LHCN-M2 (cell line): ENCODE data around the gene CPD. TPM values are rescaled to one million over a fixed set of nuclear protein-coding genes. Genes with fewer than 3 reads are reported as not detected.
"Not testable (repeated sequence)": the region's sequence is repeated elsewhere in the genome, so short reads cannot be mapped to it uniquely, and the experiment has no call there.

ENCODE experiments used
- DNase-seq: peaks from one replicate; pipeline ENCODE4 v3.0.0-alpha.2; 2012; ENCODE audit warnings: low read depth
- total RNA-seq: library from RNA; depleted of rRNA; stranded (reverse); fragments of >200 nt; gene quantifications from 2 replicates; pipeline ENCODE4 v1.2.3, GENCODE V29; 2014

Gene CPD
- total RNA-seq, 1 experiment from 2014 or later: 31.1 TPM

- DNase-seq: no peak
These were observed 47.6 kb downstream of the CPD start for GRCh38 chr17:30426292-30426691.

GRCh38 chr17:30427611-30428010 lies 48.9 kb downstream of the CPD start:
- no peak for DNase-seq

- no peak for DNase-seq
These were observed 50.4 kb downstream of the CPD start for GRCh38 chr17:30429155-30429554.

- DNase-seq: peak; percentile 88
These were observed 54.8 kb downstream of the CPD start for GRCh38 chr17:30433514-30433913.

GRCh38 chr17:30436729-30437128 lies 58.0 kb downstream of the CPD start:
- no peak for DNase-seq

GRCh38 chr17:30443721-30444120 lies 65.0 kb downstream of the CPD start:
- no peak for DNase-seq

- not testable (repeated sequence) for DNase-seq
These were observed 67.9 kb downstream of the CPD start for GRCh38 chr17:30446640-30447039.

- peak; percentile 45 for DNase-seq
These were observed 70.8 kb downstream of the CPD start for GRCh38 chr17:30449480-30449879.

- peak; percentile 35 for DNase-seq
These were observed 71.6 kb downstream of the CPD start for GRCh38 chr17:30450125-30451027.

- DNase-seq: no peak
These were observed 75.9 kb downstream of the CPD start for GRCh38 chr17:30454635-30455034.

GRCh38 chr17:30458371-30458770 lies 79.6 kb downstream of the CPD start:
- no peak for DNase-seq

- DNase-seq: not testable (repeated sequence)
These were observed 80.2 kb downstream of the CPD start for GRCh38 chr17:30458797-30459413.

- no peak for DNase-seq
These were observed 89.7 kb downstream of the CPD start for GRCh38 chr17:30468465-30468864.

- DNase-seq: no peak
These were observed 93.6 kb downstream of the CPD start for GRCh38 chr17:30472238-30472890.

GRCh38 chr17:30475206-30475605 lies 96.5 kb downstream of the CPD start:
- DNase-seq: no peak

GRCh38 chr17:30476726-30477082 lies 98.0 kb downstream of the CPD start:
- DNase-seq: no peak

GRCh38 chr17:30477083-30477773 lies 98.5 kb downstream of the CPD start, which contains the start of gene GOSR1:
TSS of gene GOSR1 (plus strand) at chr17:30477408. CDS start at chr17:30477434, 26 bp downstream.
- DNase-seq: peak; percentile 91

GRCh38 chr17:30477774-30478115 lies 99.0 kb downstream of the CPD start:
- DNase-seq: peak; percentile 21

GRCh38 chr17:30482555-30482954 lies 103.8 kb downstream of the CPD start:
- DNase-seq: no peak

- DNase-seq: no peak
These were observed 104.4 kb downstream of the CPD start for GRCh38 chr17:30483159-30483558.

- no peak for DNase-seq
These were observed 115.1 kb downstream of the CPD start for GRCh38 chr17:30493780-30494179.

GRCh38 chr17:30495586-30495985 lies 116.9 kb downstream of the CPD start:
- DNase-seq: no peak
